ENCODE measurements around the gene THSD4. TPM values are rescaled to one million over a fixed set of nuclear protein-coding genes. Genes with fewer than 3 reads are reported as not detected.

THSD4 gene
- total and polyA plus RNA-seq, 2 of the 8 experiments (the other 6 are each of a cell fraction or from before 2014, with no cell fraction given), result 2.5 to 6.2 TPM

- 90% methylated on average over 15 of the region's 15 CpGs; no CpG with 5 or more reads in 1 of the 2 experiments for WGBS, 2 experiments (ENCODE audit: extremely low coverage in 1 of 2, insufficient coverage in 1 of 2, insufficient read length in 1 of 2, insufficient replicate concordance in 2 of 2, low coverage in 1 of 2, low lambda C conversion rate in 2 of 2, missing lambda C conversion rate in 1 of 2)
- Histone ChIP-seq H3K4me1 (replicated peaks in 1 of 4; ENCODE audit: control insufficient read depth in 3 of 4, insufficient read depth in 4 of 4, low read length in 3 of 4) (peaks cover 0 to 5% (median 2%) of the 10 kb centered on the region in 4 experiments; a peak in 1 of 7 replicates), H3K4me2 (ENCODE audit: insufficient read depth in 1 of 2, low read depth in 2 of 2, low read length in 2 of 2) (no peak overlapping the region), H3K27me3 (replicated peaks in 1 of 4; ENCODE audit: control insufficient read depth in 3 of 4, extremely low read depth in 1 of 4, insufficient read depth in 3 of 4, low read length in 3 of 4) (no peaks in the 10 kb centered on the region), H2BK12ac (ENCODE audit: low read depth, low read length) (no peak overlapping the region), H3K9me3 (ENCODE audit: insufficient read depth in 2 of 2, low read depth in 1 of 2, low read length in 1 of 2) (no peaks in the 10 kb centered on the region), H3K4me3 (ENCODE audit: extremely low read depth in 1 of 4, insufficient read depth in 2 of 4, low read depth in 3 of 4, low read length in 4 of 4) (no peak overlapping the region), H2BK15ac (ENCODE audit: low read length) (no peak overlapping the region), H3K27ac (ENCODE audit: low read depth, low read length) (no peak overlapping the region), H4K5ac (ENCODE audit: insufficient read length, low read depth, low read length) (no peak overlapping the region), H3K23me2 (ENCODE audit: low read depth, low read length) (no peaks in the 10 kb centered on the region), H3K9ac (replicated peaks in 1 of 4; ENCODE audit: extremely low read depth in 1 of 4, low read depth in 3 of 4, low read length in 3 of 4) (no peak overlapping the region), H3K18ac (ENCODE audit: extremely low read depth, low read length) (no peak overlapping the region), H3K23ac (ENCODE audit: insufficient read length) (no peak overlapping the region), H3K14ac (ENCODE audit: insufficient read length) (no peak overlapping the region), H3K79me1 (ENCODE audit: low read depth, low read length) (no peaks in the 10 kb centered on the region), H2BK5ac (ENCODE audit: low read depth, low read length) (no peak overlapping the region), H3K4ac (replicated peaks; ENCODE audit: insufficient read length, low read depth, low read length) (no peak overlapping the region), H4K91ac (replicated peaks; ENCODE audit: insufficient read length, low read length) (no peak overlapping the region), H2BK20ac (ENCODE audit: low read length) (no peak overlapping the region), H2BK120ac (replicated peaks; ENCODE audit: low read depth, low read length) (no peak overlapping the region), H2AK5ac (ENCODE audit: low read depth, low read length) (no peak overlapping the region), H3K56ac (replicated peaks; ENCODE audit: insufficient read length, low read depth, low read length) (no peak overlapping the region), H3K36me3 (ENCODE audit: control insufficient read depth in 2 of 4, insufficient read depth in 4 of 4, low read length in 3 of 4) (no peaks in the 10 kb centered on the region), H4K20me1 (replicated peaks in 1 of 2; ENCODE audit: control insufficient read depth in 1 of 2, insufficient read depth in 2 of 2, low read length in 2 of 2) (no peaks in the 10 kb centered on the region), H4K8ac (ENCODE audit: extremely low read depth, insufficient read depth, low read length) (no peak overlapping the region), H2AFZ (ENCODE audit: low read length) (no peak overlapping the region), H3K79me2 (ENCODE audit: control insufficient read depth in 1 of 2, insufficient read depth in 2 of 2, low read length in 2 of 2) (no peaks in the 10 kb centered on the region)
- DNase-seq (ENCODE audit: low read depth in 1 of 2, low spot score in 2 of 2), result no peak
- FAIRE-seq, result no peak
- ChIA-PET CTCF (ENCODE audit: partially characterized antibody) (no interaction called here), POLR2A (ENCODE audit: partially characterized antibody) (interaction anchor here (0.6 kb wide), 1 partner anchor 63 kb away, joined by 3 read pairs; no protein-coding TSS in a partner anchor)
- TF ChIP-seq BCL11A (IDR thresholded peaks at IDR 0.05; ENCODE audit: low read depth in 2 of 2, low read length in 2 of 2) (no peak), CHD2 (IDR thresholded peaks at IDR 0.05; ENCODE audit: low read length) (no peak), SIRT6 (IDR thresholded peaks at IDR 0.05; ENCODE audit: low read length) (no peak), MAFK (IDR thresholded peaks at IDR 0.05; ENCODE audit: low read depth, low read length) (no peak)
These were observed 163.9 kb downstream of the THSD4 start for GRCh38 chr15:71278989-71279756.

All from H1 (cell line).